A172 (cell line): ENCODE results near the gene BID. TPM values are rescaled to one million over a fixed set of nuclear protein-coding genes. Genes with fewer than 3 reads are reported as not detected.

Experiments used
- DNase-seq: peaks from one replicate; pipeline ENCODE4 v3.0.0-alpha.2; 2015; ENCODE audit warnings: low spot score
- total RNA-seq: library from RNA; depleted of rRNA; stranded (reverse); fragments of >200 nt; shearing (Covaris generic); gene quantifications from 2 replicates; pipeline ENCODE4 v1.2.3, GENCODE V29; 2014

BID gene
- total RNA-seq, 1 experiment from 2014 or later = 72.4 TPM

GRCh38 chr22:17738386-17739128 lies 35.7 kb downstream of the BID start:
- DNase-seq = no peak

- no peak for DNase-seq
These were observed 40.1 kb downstream of the BID start for GRCh38 chr22:17734187-17734586.

- no peak for DNase-seq
These were observed 40.8 kb downstream of the BID start for GRCh38 chr22:17733466-17733865.

GRCh38 chr22:17732251-17732854 lies 41.9 kb downstream of the BID start:
- DNase-seq = no peak

GRCh38 chr22:17729561-17729960 lies 44.7 kb downstream of the BID start:
- DNase-seq = no peak

GRCh38 chr22:17728786-17729185 lies 45.5 kb downstream of the BID start:
- DNase-seq = no peak

GRCh38 chr22:17726928-17727897 lies 47.1 kb downstream of the BID start:
- DNase-seq = no peak

GRCh38 chr22:17726006-17726927 lies 48.0 kb downstream of the BID start:
- DNase-seq = no peak

- no peak for DNase-seq
These were observed 48.8 kb downstream of the BID start for GRCh38 chr22:17725500-17725796.

- no peak for DNase-seq
These were observed 49.4 kb downstream of the BID start for GRCh38 chr22:17724678-17725499.

GRCh38 chr22:17724241-17724640 lies 50.0 kb downstream of the BID start:
- no peak for DNase-seq

GRCh38 chr22:17719911-17720310 lies 54.4 kb downstream of the BID start:
- no peak for DNase-seq

- no peak for DNase-seq
These were observed 56.6 kb downstream of the BID start for GRCh38 chr22:17717708-17718107.

- no peak for DNase-seq
These were observed 57.7 kb downstream of the BID start for GRCh38 chr22:17716529-17716928.

- DNase-seq = peak; percentile 45
These were observed 61.8 kb downstream of the BID start for GRCh38 chr22:17712441-17712840.

- no peak for DNase-seq
These were observed 64.2 kb downstream of the BID start for GRCh38 chr22:17710023-17710422.

GRCh38 chr22:17707526-17707925 lies 66.7 kb downstream of the BID start:
- no peak for DNase-seq

GRCh38 chr22:17706947-17707346 lies 67.3 kb downstream of the BID start:
- no peak for DNase-seq

GRCh38 chr22:17705951-17706900 lies 68.0 kb downstream of the BID start:
- DNase-seq = peak; percentile 89
